A204.1 (cell line): ENCODE results near the gene RIMS4.

Experiments used
- FAIRE-seq: peaks from 2 replicates; lab custom pipeline; 2012; peaks lifted over from hg19 to GRCh38; lab: Jason Lieb, UNC

The RIMS4 gene

GRCh38 chr20:44762466-44763140 lies 47.7 kb downstream of the RIMS4 start:
- no peak for FAIRE-seq

- no peak for FAIRE-seq
These were observed 48.9 kb downstream of the RIMS4 start for GRCh38 chr20:44761423-44761822.

GRCh38 chr20:44759595-44759994 lies 50.8 kb downstream of the RIMS4 start:
- no peak for FAIRE-seq

GRCh38 chr20:44758247-44759101 lies 51.9 kb downstream of the RIMS4 start:
- FAIRE-seq: no peak

- FAIRE-seq: no peak
These were observed 53.4 kb downstream of the RIMS4 start for GRCh38 chr20:44756956-44757355.

- no peak for FAIRE-seq
These were observed 54.2 kb downstream of the RIMS4 start for GRCh38 chr20:44756011-44756688.

- no peak for FAIRE-seq
These were observed 55.8 kb downstream of the RIMS4 start for GRCh38 chr20:44754554-44754953.

GRCh38 chr20:44752099-44752931 lies 58.0 kb downstream of the RIMS4 start:
- no peak for FAIRE-seq

GRCh38 chr20:44750081-44750805 lies 60.1 kb downstream of the RIMS4 start:
- no peak for FAIRE-seq

GRCh38 chr20:44748005-44748370 lies 62.4 kb downstream of the RIMS4 start:
- no peak for FAIRE-seq

GRCh38 chr20:44747166-44748004 lies 63.0 kb downstream of the RIMS4 start:
- FAIRE-seq: no peak

GRCh38 chr20:44746367-44747165 lies 63.8 kb downstream of the RIMS4 start:
- no peak for FAIRE-seq

- no peak for FAIRE-seq
These were observed 64.6 kb downstream of the RIMS4 start, which contains the start of gene KCNK15 for GRCh38 chr20:44745598-44746366. TSS of gene KCNK15 (plus strand) at chr20:44745865. CDS start at chr20:44745911, 46 bp downstream.

GRCh38 chr20:44745122-44745597 lies 65.2 kb downstream of the RIMS4 start:
- FAIRE-seq: no peak

- no peak for FAIRE-seq
These were observed 66.3 kb downstream of the RIMS4 start for GRCh38 chr20:44743916-44744655.

GRCh38 chr20:44743080-44743701 lies 67.2 kb downstream of the RIMS4 start:
- no peak for FAIRE-seq

- FAIRE-seq: no peak
These were observed 67.9 kb downstream of the RIMS4 start for GRCh38 chr20:44742304-44743079.
